K562 (cell line): ENCODE measurements around the gene CACNA1C. TPM values are rescaled to one million over a fixed set of nuclear protein-coding genes. Genes with fewer than 3 reads are reported as not detected.

Experiments
- CREM ChIP-seq: IDR thresholded peaks from 2 replicates; pipeline ENCODE4 v1.6.1; 2014; ENCODE audit warnings: antibody characterized with exemption, low read depth
- CXXC5 ChIP-seq: fragments of 250-450 bp; sonication (Bioruptor Pico); IDR thresholded peaks from 2 replicates; pipeline ENCODE4 v1.8.0; 2022; ENCODE audit warnings: inconsistent platforms, mild to moderate bottlenecking, moderate library complexity
- DEAF1 ChIP-seq: fragments of 450-650 bp; formaldehyde crosslinking; IDR thresholded peaks from 2 replicates; pipeline ENCODE4 v1.4.0; 2020; ENCODE audit warnings: mild to moderate bottlenecking, moderate library complexity
- ESRRA ChIP-seq: fragments of 450-650 bp; IDR thresholded peaks from 2 replicates; pipeline ENCODE4 v1.6.1; 2014; ENCODE audit warnings: low read depth, mild to moderate bottlenecking, moderate library complexity, borderline replicate concordance
- FOXP1 ChIP-seq: sonication (generic); formaldehyde crosslinking; IDR thresholded peaks from 2 replicates; pipeline ENCODE4 v1.8.0; 2022; ENCODE audit warnings: mild to moderate bottlenecking, missing genetic modification reagents
- MAZ ChIP-seq, 2 experiments: fragments of 450-650 bp in 1 of 2; sonication (generic) in 1 of 2; formaldehyde crosslinking; IDR thresholded peaks in 1 of 2; conservative IDR thresholded peaks in 1 of 2; 2 replicates each; pipeline versions ENCODE4 v1.4.0 to v1.5.0; 2020; ENCODE audit warnings: mild to moderate bottlenecking in 1 of 2, missing genetic modification reagents in 1 of 2
- RAD21 ChIP-seq, 2 experiments: fragments of 250-450 bp in 1 of 2; fragments of 450-650 bp in 1 of 2; sonication (Bioruptor Pico) in 1 of 2; formaldehyde crosslinking in 1 of 2; IDR thresholded peaks in 1 of 2; conservative IDR thresholded peaks in 1 of 2; 2 replicates each; pipeline versions ENCODE4 v1.4.0 to v1.8.0; 2020 to 2022; ENCODE audit warnings: mild to moderate bottlenecking in 2 of 2, moderate library complexity in 1 of 2
- RB1 ChIP-seq: fragments of 450-650 bp; IDR thresholded peaks from 2 replicates; pipeline ENCODE4 v1.6.1; 2017; ENCODE audit warnings: low read depth, mild to moderate bottlenecking
- STAG1 ChIP-seq: sonication (generic); formaldehyde crosslinking; IDR thresholded peaks from 2 replicates; pipeline ENCODE4 v1.5.0; 2020; ENCODE audit warnings: missing genetic modification reagents, borderline replicate concordance
- UBTF ChIP-seq, 2 experiments: IDR thresholded peaks; 2 replicates each; pipeline ENCODE4 v1.6.1; 2012; ENCODE audit warnings: improper control_type of control experiment in 2 of 2, low read depth in 2 of 2, low read length in 2 of 2, borderline replicate concordance in 1 of 2
- ZKSCAN1 ChIP-seq: fragments of 150-350 bp; IDR thresholded peaks from 2 replicates; pipeline ENCODE4 v1.6.1; 2016; ENCODE audit warnings: low read depth, low read length
- ZNF239 ChIP-seq: fragments of 250-450 bp; sonication (Bioruptor Pico); IDR thresholded peaks from 2 replicates; pipeline ENCODE4 v1.4.0; 2020; ENCODE audit warnings: mild to moderate bottlenecking
- polyA plus RNA-seq, 8 experiments: library from polyadenylated mRNA; depleted of rRNA in 4 of 8; stranded (reverse) in 5 of 8; unstranded in 3 of 8; fragments of >200 nt; fragmentation: Nextera tagmentation in 2 of 8; fragmentation: Illumina TruSeq in 1 of 8; extraction: Ambion mirVana in 2 of 8; extraction: Trizol in 1 of 8; gene quantifications; 2 replicates each; pipeline versions ENCODE4 v1.2.1 to v1.2.3, GENCODE V29; 2011 to 2014; ENCODE audit warnings: inconsistent platforms in 1 of 8, missing spikeins in 1 of 8
- total RNA-seq, 7 experiments: library from RNA; depleted of rRNA in 6 of 7; stranded (reverse); fragments of >200 nt in 6 of 7; fragmentation: Illumina TruSeq in 2 of 7; extraction: Trizol in 2 of 7; gene quantifications; 2 replicates each; pipeline versions ENCODE4 v1.2.1 to v1.2.3, GENCODE V29; 2011 to 2021; ENCODE audit warnings: low replicate concordance in 1 of 7
- TF ChIP-seq, protein P1 (sequence below), 2 experiments: IDR thresholded peaks; 2 replicates each; pipeline ENCODE4 v1.6.1; 2011; ENCODE audit warnings: borderline replicate concordance in 1 of 2, control low read depth in 1 of 2, low read depth in 1 of 2, low read length in 1 of 2, mild to moderate bottlenecking in 1 of 2, mixed read lengths in 1 of 2, moderate library complexity in 1 of 2; ENCODE audit not compliant: insufficient read depth in 1 of 2, insufficient read length in 1 of 2, poor library complexity in 1 of 2, severe bottlenecking in 1 of 2; ENCODE audit errors: extremely low read depth in 1 of 2
- TF ChIP-seq, protein P2 (sequence below), 3 experiments: IDR thresholded peaks in 2 of 3; conservative IDR thresholded peaks in 1 of 3; 2 replicates each; pipeline ENCODE4 v1.5.1; 2011 to 2012; ENCODE audit warnings: low read length in 3 of 3, mild to moderate bottlenecking in 3 of 3, control low read depth in 2 of 3, improper control_type of control experiment in 1 of 3, inconsistent platforms in 1 of 3, low read depth in 1 of 3, mixed read lengths in 1 of 3, moderate library complexity in 1 of 3; ENCODE audit not compliant: insufficient read depth in 2 of 3

CACNA1C gene
- total and polyA plus RNA-seq, 9 of the 15 experiments (the other 6 are each of a cell fraction or from before 2014, with no cell fraction given): not detected

- TF ChIP-seq, protein P1, sequence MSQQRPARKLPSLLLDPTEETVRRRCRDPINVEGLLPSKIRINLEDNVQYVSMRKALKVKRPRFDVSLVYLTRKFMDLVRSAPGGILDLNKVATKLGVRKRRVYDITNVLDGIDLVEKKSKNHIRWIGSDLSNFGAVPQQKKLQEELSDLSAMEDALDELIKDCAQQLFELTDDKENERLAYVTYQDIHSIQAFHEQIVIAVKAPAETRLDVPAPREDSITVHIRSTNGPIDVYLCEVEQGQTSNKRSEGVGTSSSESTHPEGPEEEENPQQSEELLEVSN (IDR thresholded peaks at IDR 0.05; ENCODE audit: borderline replicate concordance in 1 of 2, extremely low read depth in 1 of 2, insufficient read depth in 1 of 2, insufficient read length in 1 of 2, low read depth in 1 of 2, low read length in 1 of 2, poor library complexity in 1 of 2, severe bottlenecking in 1 of 2): peak in 1 of 2 experiments; percentile 48
- TF ChIP-seq RB1 (peak; percentile 67; the same call in 1 of the 2 replicates), MAZ (CRISPR knock-in tag; conservative IDR thresholded peaks at IDR 0.05 in 1 of 2, IDR thresholded peaks at IDR 0.05 in 1 of 2) (0 out of 4 replicates have a peak, but pooled peaks of 1 of the 2 experiments have one; percentile 21), DEAF1 (peak; percentile 47; the same call in 1 of the 2 replicates), RAD21 (CRISPR knock-in tag; conservative IDR thresholded peaks at IDR 0.05 in 1 of 2, IDR thresholded peaks at IDR 0.05 in 1 of 2) (peak; percentile 65 to 84), CREM (peak; percentile 29; the same call in 1 of the 2 replicates), ESRRA (peak; percentile 75), STAG1 (peak; percentile 63; the same call in 1 of the 2 replicates), CXXC5 (0 out of 2 replicates have a peak, but pooled peaks have one; percentile 29), FOXP1 (CRISPR knock-in tag) (no peak), ZNF239 (CRISPR knock-in tag) (no peak), UBTF (IDR thresholded peaks at IDR 0.05; ENCODE audit: borderline replicate concordance in 1 of 2, low read depth in 2 of 2, low read length in 2 of 2) (0 out of 4 replicates have a peak, but pooled peaks of 1 of the 2 experiments have one; percentile 52), ZKSCAN1 (no peak)
- TF ChIP-seq, protein P2, sequence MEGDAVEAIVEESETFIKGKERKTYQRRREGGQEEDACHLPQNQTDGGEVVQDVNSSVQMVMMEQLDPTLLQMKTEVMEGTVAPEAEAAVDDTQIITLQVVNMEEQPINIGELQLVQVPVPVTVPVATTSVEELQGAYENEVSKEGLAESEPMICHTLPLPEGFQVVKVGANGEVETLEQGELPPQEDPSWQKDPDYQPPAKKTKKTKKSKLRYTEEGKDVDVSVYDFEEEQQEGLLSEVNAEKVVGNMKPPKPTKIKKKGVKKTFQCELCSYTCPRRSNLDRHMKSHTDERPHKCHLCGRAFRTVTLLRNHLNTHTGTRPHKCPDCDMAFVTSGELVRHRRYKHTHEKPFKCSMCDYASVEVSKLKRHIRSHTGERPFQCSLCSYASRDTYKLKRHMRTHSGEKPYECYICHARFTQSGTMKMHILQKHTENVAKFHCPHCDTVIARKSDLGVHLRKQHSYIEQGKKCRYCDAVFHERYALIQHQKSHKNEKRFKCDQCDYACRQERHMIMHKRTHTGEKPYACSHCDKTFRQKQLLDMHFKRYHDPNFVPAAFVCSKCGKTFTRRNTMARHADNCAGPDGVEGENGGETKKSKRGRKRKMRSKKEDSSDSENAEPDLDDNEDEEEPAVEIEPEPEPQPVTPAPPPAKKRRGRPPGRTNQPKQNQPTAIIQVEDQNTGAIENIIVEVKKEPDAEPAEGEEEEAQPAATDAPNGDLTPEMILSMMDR (IDR thresholded peaks at IDR 0.05 in 2 of 3, conservative IDR thresholded peaks at IDR 0.05 in 1 of 3; ENCODE audit: insufficient read depth in 2 of 3, low read depth in 1 of 3, low read length in 3 of 3): peak; percentile 70 to 83 (median 72)
Observed at GRCh38 chr12:2583091-2583497, 530.3 kb downstream of the CACNA1C start (continued).
